Measurements from ENCODE around the gene PRELP.
"Not testable (repeated sequence)": the region's sequence is repeated elsewhere in the genome, so short reads cannot be mapped to it uniquely, and the experiment has no call there.

The PRELP gene

GRCh38 chr1:203508463-203509073 lies 33.0 kb downstream of the PRELP start:
- no peak for DNase-seq

GRCh38 chr1:203509135-203509534 lies 33.5 kb downstream of the PRELP start:
- no peak for DNase-seq

GRCh38 chr1:203511513-203511912 lies 35.9 kb downstream of the PRELP start:
- DNase-seq = no peak

- no peak for DNase-seq
Measured at GRCh38 chr1:203511930-203512329, 36.3 kb downstream of the PRELP start.

GRCh38 chr1:203512517-203512847 lies 36.9 kb downstream of the PRELP start:
- no peak for DNase-seq

- DNase-seq = peak; percentile 21
Measured at GRCh38 chr1:203512848-203513584, 37.4 kb downstream of the PRELP start.

- no peak for DNase-seq
Measured at GRCh38 chr1:203513585-203514031, 38.0 kb downstream of the PRELP start.

GRCh38 chr1:203516184-203516583 lies 40.6 kb downstream of the PRELP start:
- DNase-seq = no peak

GRCh38 chr1:203516906-203517305 lies 41.3 kb downstream of the PRELP start:
- DNase-seq = no peak

GRCh38 chr1:203517426-203518110 lies 42.0 kb downstream of the PRELP start:
- no peak for DNase-seq

GRCh38 chr1:203518139-203518538 lies 42.5 kb downstream of the PRELP start:
- DNase-seq = not testable (repeated sequence)

GRCh38 chr1:203518541-203518940 lies 42.9 kb downstream of the PRELP start:
- no peak for DNase-seq

- DNase-seq = no peak
Measured at GRCh38 chr1:203519053-203519840, 43.6 kb downstream of the PRELP start.

- no peak for DNase-seq
Measured at GRCh38 chr1:203519896-203520295, 44.3 kb downstream of the PRELP start.

GRCh38 chr1:203520315-203520714 lies 44.7 kb downstream of the PRELP start:
- DNase-seq = no peak

GRCh38 chr1:203521074-203521794 lies 45.6 kb downstream of the PRELP start:
- DNase-seq = no peak

- no peak for DNase-seq
Measured at GRCh38 chr1:203521812-203522211, 46.2 kb downstream of the PRELP start.

- DNase-seq = no peak
Measured at GRCh38 chr1:203522237-203522636, 46.6 kb downstream of the PRELP start.

- no peak for DNase-seq
Measured at GRCh38 chr1:203523667-203524066, 48.1 kb downstream of the PRELP start.

GRCh38 chr1:203524152-203524551 lies 48.5 kb downstream of the PRELP start:
- no peak for DNase-seq

- no peak for DNase-seq
Measured at GRCh38 chr1:203524824-203525223, 49.2 kb downstream of the PRELP start.

GRCh38 chr1:203525685-203526084 lies 50.1 kb downstream of the PRELP start:
- DNase-seq = no peak

- no peak for DNase-seq
Measured at GRCh38 chr1:203526130-203526529, 50.5 kb downstream of the PRELP start.
